Breast epithelium (tissue), 3 donors: ENCODE measurements around the gene POLR2E.

Source experiments
- POLR2A ChIP-seq: fragments of 450-650 bp; IDR thresholded peaks from one replicate; pipeline ENCODE4 v1.6.1; 2016; ENCODE audit warnings: antibody characterized with exemption, mild to moderate bottlenecking, moderate library complexity
- POLR2AphosphoS5 ChIP-seq, 3 donors: sonication (generic); formaldehyde crosslinking; IDR thresholded peaks; one replicate each; pipeline ENCODE4 v1.6.1; 2017; ENCODE audit warnings: antibody characterized with exemption in 3 of 3
- TF ChIP-seq, protein P1 (sequence below), 3 donors: fragments of 450-650 bp; IDR thresholded peaks; one replicate each; pipeline ENCODE4 v1.5.1; 2016 to 2017; ENCODE audit warnings: antibody characterized with exemption in 3 of 3, mild to moderate bottlenecking in 3 of 3, moderate library complexity in 3 of 3

GRCh38 chr19:1091544-1092175 is 3.5 kb downstream of the POLR2E start:
- TF ChIP-seq, protein P1, sequence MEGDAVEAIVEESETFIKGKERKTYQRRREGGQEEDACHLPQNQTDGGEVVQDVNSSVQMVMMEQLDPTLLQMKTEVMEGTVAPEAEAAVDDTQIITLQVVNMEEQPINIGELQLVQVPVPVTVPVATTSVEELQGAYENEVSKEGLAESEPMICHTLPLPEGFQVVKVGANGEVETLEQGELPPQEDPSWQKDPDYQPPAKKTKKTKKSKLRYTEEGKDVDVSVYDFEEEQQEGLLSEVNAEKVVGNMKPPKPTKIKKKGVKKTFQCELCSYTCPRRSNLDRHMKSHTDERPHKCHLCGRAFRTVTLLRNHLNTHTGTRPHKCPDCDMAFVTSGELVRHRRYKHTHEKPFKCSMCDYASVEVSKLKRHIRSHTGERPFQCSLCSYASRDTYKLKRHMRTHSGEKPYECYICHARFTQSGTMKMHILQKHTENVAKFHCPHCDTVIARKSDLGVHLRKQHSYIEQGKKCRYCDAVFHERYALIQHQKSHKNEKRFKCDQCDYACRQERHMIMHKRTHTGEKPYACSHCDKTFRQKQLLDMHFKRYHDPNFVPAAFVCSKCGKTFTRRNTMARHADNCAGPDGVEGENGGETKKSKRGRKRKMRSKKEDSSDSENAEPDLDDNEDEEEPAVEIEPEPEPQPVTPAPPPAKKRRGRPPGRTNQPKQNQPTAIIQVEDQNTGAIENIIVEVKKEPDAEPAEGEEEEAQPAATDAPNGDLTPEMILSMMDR (IDR thresholded peaks at IDR 0.05): no peak
- TF ChIP-seq POLR2A: no peak
- no peak for TF ChIP-seq POLR2AphosphoS5 (IDR thresholded peaks at IDR 0.05)
